Activated CD8-positive, alpha-beta memory T cell treated with anti-CD3 and anti-CD28 coated beads, Interleukin-2, amount 50 U/mL, for 48 hours (primary cell): Measurements from ENCODE around the gene DNAAF5.
"Not testable (repeated sequence)": the region's sequence is repeated elsewhere in the genome, so short reads cannot be mapped to it uniquely, and the experiment has no call there.

Experiments used
- DNase-seq: peaks from one replicate; pipeline ENCODE4 v3.0.0-alpha.2; 2020

Gene DNAAF5

DNA sequence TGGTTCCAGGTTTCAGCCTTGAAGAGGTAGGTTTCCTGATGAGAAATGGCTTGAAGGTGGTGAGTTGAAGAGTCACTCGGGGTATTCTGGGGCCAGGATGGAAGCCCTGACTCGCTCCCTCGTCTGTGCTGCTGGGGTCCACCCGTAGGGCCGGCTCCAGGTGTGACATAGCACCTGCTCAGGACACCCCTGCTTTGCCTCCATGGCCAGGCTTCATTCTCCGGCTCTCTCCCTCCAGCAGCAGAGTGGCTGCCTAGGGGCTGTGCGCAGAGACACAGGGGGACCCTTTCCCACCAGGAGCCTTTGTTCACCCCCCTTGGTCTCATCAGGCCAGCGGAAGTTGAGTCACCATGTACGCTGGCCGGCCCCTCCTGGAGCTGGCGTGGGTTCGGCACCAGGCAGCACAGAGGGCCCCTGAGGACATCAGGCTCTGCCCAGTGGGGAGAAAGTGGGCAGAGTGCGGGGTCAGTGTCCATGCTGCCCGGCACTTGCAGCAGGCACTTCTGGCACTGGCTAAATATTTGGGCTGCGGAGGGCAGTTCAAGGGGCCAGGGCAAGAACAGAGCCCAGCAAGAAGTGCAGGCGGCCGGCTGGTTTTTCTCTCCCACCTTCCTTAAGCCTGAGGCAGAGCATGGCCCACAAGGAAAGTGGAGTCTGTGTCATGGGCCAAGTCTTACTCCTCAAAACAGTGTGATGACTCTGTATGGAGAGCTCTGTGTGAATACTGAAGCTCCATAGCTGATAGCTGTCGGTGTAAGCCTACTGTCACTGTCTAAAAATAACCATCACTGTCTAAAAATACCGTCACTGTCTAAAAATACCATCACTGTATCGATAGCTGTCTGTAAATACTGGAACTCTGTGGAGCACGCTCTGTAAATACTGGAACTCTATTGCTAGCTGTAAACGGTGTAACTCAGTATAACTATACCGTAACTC, 4.3 kb downstream of the DNAAF5 start:
- no peak for DNase-seq

DNA sequence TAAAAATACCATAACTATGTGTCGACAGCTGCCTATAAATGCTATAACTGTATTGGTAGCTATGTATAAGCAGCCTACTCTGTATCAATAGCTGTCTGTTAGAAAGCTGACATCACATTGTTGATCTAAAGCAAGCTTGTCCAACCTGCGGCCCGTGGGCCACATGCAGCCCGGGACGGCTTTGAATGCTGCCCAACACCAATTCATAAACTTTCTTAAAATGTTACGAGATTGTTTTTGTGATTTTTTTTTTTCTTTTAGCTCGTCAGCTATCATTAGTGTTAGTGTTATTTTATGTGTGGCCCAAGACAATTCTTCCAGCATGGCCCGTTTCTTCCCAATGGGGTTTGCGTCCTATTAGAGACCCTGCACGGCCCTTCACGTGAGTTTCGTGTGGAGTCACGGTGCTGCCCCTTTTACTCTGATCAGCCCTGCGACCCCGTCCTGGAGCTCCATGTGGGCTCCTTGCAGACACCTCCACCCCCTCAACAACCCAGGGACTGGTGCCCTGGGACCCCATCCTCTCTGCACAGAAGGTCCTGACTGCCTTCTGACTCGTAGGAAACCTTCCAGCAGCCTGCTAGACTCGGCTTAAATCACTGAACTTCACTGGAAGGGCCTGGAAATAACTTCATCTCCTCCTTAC, 5.1 kb downstream of the DNAAF5 start:
- DNase-seq: no peak

DNA sequence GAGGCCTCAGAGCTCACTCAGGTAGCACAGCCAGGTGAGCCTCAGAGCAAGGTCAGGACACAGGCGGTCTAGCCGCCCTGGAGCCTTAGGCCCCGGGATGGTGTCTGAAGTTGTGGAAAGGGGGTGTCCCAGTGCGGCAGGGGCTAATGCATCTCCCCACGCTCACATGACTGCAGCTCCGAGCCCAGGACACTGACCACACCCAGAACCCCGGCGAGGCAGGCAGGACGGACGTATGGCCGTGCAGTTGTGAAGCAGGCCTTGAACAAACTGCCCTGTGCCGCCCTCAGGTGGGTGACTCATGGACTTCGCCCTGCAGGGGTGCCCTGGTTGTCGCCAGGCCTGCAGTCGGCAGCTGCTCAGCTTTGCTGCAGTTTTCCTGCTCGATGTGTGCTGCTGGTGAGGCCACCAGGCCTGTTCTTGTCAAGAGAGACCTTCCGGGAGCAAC, 5.6 kb downstream of the DNAAF5 start:
- DNase-seq: no peak

DNA sequence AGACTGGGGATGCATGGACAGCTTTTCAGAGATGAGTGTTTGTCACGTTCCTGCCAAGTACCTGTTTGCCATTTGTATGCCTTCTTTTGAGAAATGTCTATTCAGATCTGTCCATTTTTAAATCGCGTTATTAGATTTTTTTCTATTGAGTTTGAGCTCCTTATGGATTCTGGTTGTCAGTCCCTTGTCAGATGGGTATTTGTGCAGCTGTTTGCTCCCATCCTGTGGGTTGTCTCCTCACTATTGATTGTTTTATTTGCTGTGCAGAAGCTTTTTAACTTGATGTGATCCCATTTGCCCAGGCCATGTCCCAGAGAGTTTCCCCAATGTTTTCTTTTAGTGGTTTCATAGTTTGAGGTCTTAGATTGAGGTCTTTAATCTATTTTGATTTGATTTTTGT, 6.1 kb downstream of the DNAAF5 start:
- no peak for DNase-seq

DNA sequence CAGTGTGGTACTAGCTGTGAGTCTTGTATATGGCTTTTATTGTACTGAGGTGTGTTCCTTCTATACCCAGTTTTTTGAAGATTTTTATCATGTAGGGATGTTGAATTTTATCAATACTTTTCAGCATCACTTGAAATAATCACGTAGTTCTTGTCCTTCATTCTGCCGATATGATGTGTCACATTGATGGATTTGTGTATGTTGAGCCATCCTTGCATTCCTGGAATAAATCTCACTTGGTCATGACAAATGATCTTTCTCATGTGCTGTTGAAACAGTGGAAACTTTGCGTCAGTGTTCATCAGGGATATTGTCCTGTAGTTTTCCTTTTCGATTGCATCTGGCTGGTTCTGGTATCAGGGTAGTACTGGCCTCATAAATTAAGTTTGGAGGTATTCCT, 7.7 kb downstream of the DNAAF5 start:
- no peak for DNase-seq

DNA sequence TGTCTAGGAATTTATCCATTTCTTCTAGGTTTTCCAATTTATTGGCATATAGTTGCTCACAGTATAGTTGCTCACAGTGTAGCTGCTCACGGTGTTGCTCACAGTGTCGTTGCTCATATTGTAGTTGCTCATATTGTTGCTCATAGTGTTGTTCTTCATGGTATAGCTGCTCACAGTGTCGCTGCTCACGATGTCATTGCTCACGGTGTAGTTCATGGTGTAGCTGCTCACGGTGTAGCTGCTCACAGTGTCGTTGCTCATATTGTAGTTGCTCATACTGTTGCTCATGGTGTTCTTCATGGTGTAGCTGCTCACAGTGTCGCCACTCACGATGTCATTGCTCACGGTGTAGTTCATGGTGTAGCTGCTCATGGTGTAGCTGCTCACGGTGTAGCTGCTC, 8.3 kb downstream of the DNAAF5 start:
- no peak for DNase-seq

DNA sequence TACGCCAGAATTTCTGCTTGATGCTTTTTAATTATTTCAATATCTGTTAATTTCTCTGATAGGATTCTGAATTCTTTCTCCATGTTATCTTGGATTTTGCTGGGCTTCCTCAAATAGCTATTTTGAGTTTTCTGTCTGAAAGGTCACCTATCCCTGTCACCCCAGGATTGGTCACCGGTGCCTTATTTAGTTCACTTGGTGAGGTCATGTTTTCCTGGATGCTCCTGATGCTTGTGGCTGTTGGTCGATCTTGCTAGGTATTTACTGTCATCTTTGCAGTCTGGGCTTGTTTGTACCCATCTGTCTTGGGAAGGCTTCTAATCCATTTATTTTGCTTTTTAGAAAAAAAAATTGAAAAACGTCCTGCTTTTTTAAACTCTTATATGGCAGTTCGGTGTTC, 11.7 kb downstream of the DNAAF5 start:
- DNase-seq: no peak

DNA sequence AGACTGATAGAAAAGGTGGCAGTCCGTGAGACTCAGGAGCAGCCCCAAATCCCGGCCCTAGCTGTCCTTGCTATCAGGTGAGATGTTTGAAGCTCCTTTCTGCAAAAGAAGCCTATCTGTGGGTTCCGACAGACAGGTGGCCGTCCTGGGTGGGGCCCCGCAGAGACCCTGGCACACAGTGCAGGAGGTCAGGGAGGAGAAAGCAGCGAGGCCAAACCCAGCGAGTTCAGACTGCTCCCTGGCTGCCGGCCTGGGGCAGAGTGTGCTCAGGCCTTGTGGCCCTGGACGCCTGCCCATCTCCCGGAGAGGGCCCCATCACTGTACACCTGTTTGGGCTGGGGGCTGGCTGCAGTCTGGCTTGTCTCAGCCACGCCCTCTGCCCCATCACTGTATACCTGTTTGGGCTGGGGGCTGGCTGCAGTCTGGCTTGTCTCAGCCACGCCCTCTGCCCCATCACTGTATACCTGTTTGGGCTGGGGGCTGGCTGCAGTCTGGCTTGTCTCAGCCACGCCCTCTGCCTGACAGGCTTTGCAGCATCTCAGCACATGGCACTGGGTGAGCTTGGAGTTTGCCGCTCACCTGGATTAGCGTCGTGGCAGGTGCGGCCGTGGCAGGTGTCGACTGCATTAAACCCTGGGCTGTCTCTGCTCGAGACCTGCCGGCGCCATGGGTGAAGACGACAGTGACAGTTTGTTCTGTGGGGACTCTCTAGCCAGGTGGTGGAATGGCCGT, 12.4 kb downstream of the DNAAF5 start:
- DNase-seq: no peak

DNA sequence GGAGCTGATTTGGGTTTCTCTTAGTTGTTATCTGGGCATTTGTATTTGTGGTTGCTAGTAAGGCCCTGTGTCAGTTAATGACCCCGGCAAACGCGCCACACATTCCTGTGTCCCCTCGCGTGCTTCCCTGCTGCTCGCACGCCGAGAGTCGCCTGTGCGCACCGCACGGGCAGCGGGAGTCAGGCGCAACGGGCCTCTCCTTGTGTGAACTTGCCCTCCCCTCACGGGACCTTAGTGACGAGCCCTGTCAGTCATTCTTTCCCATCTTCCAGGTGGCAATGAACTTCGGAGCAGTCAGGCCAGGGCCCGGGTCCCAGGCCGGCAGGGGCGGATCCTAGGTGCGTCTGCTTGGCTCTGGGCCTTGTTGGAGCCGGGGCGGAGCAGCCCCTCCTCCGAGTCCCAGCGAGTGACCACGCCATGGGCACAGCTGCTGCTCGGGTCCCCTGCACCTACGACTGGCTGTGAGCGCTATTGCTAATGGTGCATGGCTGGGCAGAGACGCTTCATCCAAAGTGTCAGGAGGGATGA, 13.0 kb downstream of the DNAAF5 start:
- no peak for DNase-seq

DNA sequence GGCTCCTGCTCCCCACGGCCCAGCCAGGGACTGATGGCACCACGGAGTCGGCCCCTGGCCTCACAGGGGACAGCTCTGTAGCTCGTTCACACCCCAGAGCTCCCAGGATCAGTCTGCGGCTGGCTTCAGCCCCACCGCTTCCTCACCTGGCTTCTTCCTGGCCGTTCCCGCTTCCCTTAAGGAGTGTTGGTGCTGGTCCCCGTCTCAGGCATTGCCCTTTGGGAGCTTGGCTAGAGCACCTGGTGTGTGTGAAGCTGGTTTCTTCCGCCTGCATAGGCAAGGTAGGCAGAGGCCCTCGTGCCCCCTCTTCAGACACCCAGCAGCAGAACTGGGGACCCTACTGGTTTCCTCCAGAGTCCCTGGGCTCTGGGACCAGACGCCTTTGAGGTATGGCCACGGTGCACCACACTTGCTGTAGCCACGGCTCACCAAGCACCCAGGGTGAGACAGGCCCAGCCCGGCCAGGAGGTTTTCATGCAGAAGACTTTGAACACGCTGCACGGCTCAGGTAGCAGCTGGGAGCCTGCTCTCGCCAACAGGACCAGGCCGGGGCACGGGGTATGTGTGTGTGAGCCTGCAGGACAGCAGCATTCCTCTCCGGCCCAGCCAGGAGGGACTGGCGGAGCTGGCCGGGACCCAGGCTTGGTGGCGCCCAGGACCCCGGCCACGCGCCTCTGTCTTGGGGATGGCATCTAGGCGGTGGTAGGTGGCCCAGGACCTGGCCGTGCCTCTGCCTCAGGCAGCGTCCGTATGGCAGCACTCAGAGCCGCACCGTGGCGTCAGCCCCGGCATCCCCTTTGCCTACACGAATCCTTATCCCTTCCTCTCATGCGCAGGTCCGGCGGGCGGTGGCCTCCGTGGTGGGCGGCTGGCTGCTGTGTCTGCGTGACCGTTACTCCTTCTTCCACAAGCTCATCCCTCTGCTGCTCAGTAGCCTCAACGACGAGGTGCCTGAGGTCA, 13.8 kb downstream of the DNAAF5 start:
- no peak for DNase-seq

DNA sequence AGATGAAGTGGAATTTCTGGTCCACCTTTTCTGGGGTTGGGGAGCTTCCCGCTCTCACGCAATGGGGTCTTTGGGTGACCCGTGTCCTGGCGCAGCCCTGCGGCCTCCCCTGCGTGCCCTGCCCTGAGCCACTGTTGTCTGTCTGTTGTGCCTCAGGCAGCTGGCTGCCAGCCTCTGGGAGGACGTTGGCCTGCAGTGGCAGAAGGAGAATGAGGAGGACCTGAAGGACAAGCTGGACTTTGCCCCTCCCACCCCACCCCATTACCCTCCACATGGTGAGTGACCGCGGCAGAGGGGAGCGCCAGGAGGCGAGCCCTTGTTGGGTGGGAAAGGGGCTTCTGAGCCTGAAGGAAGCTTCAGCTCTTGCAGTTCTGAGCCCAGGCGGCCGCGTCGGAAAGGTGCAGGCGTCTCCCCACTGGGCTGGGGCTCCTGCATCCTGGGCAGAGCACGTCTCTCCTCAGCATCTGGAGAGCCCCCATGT, 14.7 kb downstream of the DNAAF5 start:
- no peak for DNase-seq

DNA sequence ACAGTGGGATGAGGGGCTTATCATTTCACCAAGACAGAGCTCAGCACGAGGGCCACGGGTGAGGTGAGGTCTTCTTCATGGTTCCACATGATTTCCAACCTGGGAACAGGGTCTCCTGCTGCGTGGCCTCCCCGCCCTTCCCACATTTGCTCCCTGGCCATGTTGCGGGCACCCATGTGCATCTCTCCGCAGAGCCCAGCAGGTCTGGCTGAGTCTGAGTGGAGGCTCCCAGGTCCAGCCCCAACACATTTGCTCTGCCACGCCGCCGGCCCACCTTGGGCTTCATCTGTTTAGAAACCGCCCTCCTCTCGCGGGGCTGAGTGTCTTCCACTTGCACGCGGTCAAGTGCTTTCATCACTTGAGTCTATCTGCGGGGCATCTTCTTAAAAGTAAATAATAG, 15.4 kb downstream of the DNAAF5 start:
- no peak for DNase-seq

DNA sequence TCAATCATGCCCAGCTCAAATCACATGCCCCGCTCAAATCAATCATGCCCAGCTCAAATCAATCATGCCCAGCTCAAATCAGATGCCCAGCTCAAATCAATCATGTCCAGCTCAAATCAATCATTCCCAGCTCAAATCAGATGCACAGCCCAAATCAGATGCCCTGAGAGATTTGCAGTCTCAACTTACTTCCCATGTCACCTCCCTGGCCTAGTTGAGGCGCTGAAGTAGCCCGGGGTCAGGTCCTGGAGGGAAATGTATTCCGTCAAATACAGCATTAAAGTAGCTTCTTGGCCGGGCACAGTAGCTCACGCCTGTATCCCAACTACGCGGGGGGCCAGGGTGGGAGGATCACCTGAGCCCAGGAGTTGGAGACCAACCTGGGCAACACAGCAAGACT, 16.3 kb downstream of the DNAAF5 start:
- no peak for DNase-seq

DNA sequence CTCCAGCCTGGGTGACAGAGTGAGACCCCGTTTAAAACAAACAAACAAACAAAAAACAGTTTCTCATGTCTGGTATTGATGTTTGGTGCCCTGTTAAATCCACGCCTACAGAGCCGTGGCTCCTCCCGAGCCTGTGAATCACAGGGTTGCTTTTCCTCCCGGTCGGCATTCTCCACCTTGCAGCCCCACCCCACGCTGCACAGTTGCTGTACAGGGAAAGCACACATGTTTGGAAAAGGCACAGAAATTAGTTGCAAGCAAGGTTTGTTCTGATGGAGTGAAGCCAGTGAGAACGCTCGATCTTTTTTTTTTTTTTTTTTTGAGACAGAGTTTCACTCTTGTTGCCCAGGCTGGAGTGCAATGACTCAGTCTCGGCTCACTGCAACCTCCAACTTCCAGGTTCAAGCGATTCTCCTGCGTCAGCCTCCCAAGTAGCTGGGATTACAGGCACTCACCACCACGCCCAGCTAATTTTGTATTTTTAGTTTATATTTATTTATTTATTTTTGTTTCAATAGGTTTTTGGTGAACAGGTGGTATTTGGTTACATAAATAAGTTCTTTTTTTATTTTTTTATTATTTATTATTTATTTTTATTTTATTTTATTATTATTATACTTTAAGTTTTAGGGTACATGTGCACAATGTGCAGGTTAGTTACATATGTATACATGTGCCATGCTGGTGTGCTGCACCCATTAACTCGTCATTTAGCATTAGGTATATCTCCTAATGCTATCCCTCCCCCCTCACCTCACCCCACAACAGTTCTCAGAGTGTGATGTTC, 17.0 kb downstream of the DNAAF5 start:
- not testable (repeated sequence) for DNase-seq

DNA sequence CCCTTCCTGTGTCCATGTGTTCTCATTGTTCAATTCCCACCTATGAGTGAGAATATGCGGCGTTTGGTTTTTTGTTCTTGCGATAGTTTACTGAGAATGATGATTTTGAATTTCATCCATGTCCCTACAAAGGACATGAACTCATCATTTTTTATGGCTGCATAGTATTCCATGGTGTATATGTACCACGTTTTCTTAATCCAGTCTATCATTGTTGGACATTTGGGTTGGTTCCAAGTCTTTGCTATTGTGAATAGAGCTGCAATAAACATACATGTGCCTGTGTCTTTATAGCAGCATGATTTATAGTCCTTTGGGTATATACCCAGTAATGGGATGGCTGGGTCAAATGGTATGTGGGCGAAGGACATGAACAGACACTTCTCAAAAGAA, 17.6 kb downstream of the DNAAF5 start:
- DNase-seq: not testable (repeated sequence)

DNA sequence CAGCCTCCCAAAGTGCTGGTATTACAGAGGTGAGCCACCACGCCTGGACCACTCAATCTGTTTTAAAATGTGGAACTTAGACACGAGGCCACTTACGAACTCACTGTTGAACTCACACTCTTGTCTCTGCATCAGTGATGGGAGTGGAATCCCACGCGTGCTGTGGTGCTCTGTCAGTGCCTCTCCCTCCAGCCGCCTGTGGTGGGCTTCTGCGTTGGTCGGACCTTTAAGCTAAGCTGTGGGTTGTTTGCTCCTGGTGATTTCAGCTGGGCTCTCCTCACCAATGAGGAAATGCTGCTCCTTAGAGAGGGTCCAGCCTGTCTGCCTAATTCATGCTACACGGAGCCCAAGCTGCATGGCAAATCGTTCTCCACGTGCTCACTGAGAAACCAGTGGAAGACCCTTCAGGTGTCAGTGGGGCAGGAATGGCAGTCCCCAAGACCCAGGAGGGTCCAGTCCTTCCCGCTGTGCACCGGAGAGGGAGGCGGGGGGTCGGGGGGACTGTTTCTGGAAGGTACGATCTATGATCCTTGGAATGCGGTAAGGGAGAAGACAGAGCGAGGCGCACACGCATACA, 18.4 kb downstream of the DNAAF5 start:
- no peak for DNase-seq

DNA sequence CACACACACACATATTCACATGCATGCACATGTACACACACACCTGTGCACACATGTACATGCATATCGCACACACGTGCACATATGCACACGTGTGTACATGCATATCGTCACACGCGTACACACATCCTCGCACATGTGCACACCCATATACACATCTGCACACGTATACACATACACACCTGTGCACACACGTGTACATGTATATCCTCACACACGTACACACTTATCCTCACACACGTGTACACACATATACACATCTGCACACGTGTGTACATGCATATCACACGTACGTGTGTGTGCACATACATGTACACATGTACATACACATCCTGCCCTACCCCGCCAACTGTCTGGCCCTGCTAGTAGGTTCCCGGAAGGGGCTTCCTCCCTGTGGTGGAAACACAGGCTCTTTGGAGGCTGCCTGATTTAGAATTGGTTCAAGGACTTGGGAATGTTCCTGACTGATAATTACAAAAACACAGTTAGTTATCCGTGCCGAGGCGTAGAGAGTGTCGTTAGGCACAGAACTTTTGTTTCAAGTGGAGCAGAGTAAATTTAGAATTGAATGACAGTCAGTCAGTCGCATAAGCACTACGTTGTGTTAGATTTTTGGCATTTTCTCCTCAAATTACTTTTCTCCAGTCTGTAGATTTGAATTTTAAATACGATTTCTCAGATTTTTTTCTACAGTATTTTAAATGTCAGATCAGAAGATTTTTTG, 19.1 kb downstream of the DNAAF5 start:
- no peak for DNase-seq

DNA sequence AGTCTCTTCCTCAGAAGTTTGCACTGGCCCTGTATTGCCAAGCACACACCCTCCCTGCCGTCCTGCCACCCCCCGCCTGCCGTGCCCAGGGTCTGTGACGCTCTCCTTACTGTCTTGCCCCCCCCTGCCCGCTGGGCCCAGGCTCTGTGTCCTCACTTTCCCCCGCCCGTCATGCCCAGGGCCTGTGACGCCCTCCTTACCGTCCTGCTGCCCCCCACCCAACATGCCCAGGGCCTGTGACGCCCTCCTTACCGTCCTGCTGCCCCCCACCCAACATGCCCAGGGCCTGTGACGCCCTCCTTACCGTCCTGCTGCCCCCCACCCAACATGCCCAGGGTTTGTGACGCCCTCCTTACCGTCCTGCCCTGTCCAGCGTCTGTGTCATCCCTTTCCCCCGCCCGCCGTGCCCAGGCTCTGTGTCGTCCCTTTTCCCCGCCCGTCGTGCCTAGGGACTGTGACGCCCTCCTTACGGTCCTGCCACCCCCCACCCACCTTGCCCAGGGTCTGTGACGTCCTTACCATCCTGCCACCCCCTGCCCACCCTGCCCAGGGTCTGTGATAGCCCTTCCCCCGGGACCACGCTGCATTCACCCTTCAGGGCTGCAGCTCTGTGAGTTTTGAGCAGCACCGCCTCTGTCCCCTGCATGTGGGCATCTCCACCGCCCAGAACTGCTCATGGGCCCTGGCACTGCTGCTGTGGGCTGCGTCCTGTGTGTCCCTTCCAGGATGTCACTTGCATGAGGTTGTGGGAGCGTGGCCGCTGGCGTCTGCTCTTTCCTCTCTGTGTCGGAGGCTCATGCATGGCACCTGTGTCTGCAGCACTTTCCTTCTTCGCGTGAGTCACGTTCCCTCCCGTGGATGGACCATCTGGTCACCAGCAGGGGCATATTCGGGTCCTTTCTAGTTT, 19.9 kb downstream of the DNAAF5 start:
- DNase-seq: no peak

DNA sequence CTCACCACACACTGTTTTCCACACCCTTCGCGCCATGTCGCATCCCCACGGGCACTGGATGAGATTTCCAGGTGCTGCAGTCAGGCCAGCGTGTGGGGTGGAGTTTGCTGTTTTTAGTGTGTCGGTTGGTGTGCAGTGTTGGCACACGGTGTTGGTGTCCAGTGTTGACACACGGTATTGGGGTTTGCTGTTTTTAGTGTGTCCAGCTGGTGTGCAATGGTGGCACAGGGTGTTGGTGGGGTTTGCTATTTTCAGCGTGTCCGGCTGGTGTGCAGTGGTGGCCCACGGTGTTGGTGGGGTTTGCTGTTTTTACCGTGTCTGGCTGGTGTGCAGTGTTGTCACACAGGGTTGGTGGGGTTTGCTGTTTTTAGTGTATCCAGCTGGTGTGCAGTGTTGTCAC, 20.7 kb downstream of the DNAAF5 start:
- DNase-seq: no peak
